Measurements from ENCODE around the gene IL19. TPM values are rescaled to one million over a fixed set of nuclear protein-coding genes. Genes with fewer than 3 reads are reported as not detected.

IL19 gene
- total RNA-seq, 4 donors from 2014 or later, result 0.76 TPM; not detected in 3

DNA sequence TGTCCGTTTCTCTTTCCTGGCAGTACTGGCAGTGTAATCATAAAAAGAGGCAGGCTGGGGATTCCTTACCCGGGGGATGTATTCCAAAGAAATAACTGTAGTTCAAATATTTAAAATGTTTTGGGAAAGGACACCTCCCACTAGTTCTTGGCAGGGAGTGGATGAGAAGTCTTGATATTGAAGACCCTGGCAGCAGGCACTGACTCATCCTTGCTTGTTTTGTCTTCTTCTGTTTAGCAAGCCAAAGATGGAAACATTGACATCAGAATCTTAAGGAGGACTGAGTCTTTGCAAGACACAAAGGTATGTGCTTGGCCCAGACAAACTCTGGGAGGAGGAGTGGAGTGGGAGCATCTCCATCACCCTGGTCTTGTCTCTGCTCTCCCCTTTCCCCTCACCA, 95.5 kb downstream of the IL19 start:
- H3K4me1 ChIP-seq, result no peaks in the 10 kb centered on the region
- intact Hi-C loops (cut with DNase I; ENCODE audit: low total_unique reads), result no loop called here
- H3K27me3 ChIP-seq, result no peaks in the 10 kb centered on the region
- H3K36me3 ChIP-seq, result no peaks in the 10 kb centered on the region
- TF ChIP-seq POLR2A (IDR thresholded peaks at IDR 0.05), result no peak
- TF ChIP-seq, protein P1, sequence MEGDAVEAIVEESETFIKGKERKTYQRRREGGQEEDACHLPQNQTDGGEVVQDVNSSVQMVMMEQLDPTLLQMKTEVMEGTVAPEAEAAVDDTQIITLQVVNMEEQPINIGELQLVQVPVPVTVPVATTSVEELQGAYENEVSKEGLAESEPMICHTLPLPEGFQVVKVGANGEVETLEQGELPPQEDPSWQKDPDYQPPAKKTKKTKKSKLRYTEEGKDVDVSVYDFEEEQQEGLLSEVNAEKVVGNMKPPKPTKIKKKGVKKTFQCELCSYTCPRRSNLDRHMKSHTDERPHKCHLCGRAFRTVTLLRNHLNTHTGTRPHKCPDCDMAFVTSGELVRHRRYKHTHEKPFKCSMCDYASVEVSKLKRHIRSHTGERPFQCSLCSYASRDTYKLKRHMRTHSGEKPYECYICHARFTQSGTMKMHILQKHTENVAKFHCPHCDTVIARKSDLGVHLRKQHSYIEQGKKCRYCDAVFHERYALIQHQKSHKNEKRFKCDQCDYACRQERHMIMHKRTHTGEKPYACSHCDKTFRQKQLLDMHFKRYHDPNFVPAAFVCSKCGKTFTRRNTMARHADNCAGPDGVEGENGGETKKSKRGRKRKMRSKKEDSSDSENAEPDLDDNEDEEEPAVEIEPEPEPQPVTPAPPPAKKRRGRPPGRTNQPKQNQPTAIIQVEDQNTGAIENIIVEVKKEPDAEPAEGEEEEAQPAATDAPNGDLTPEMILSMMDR (IDR thresholded peaks at IDR 0.05), result no peak
- H3K4me3 ChIP-seq, result no peak overlapping the region
- no peaks in the 10 kb centered on the region for H3K9me3 ChIP-seq
- DNase-seq, result peak; percentile 17 to 63
- H3K27ac ChIP-seq, result peak overlapping the region; percentile 64 to 82

DNA sequence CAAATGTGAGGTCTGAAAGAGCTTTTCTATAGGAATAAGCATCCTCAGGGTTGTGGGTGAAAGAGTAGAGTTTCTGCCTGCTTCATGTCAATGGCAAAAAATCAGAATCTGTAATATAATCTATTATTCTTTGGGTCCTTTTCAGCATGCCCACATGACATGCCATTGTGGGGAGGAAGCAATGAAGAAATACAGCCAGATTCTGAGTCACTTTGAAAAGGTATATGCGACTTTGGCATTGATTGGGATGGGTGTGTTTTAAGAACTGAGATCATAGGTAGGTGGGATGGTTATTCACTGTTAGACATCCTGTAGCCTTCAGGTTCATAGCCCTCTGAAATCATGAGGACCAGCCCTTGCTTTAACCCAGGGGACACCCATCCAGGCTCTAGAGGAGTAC, 96.7 kb downstream of the IL19 start:
- TF ChIP-seq, protein P1 (IDR thresholded peaks at IDR 0.05), result no peak
- no peak for TF ChIP-seq POLR2A (IDR thresholded peaks at IDR 0.05)
- no peak for DNase-seq
- Histone ChIP-seq H3K36me3 (no peaks in the 10 kb centered on the region), H3K4me3 (no peak overlapping the region), H3K9me3 (no peaks in the 10 kb centered on the region), H3K4me1 (no peaks in the 10 kb centered on the region), H3K27me3 (no peaks in the 10 kb centered on the region), H3K27ac (no peak overlapping the region)
- intact Hi-C loops (cut with DNase I; ENCODE audit: low total_unique reads), result no loop called here

DNA sequence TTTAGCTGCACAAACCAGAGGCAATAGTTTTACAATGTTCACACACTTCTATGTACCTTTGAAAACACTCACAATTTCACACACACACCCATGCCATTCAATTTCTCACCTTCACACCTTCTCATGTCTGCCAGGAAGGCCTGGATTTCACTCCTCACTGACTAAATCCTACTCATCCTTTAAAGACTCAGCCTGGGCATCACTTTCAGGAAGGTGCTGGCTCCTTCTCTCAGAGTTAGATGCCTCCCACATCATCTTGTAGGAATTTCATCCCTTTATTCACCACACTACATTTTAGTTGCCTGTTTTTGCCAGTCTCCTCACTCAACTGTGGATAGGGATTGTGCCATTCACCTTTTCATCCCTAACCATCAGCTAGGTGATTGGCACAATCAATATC, 97.1 kb downstream of the IL19 start:
- H3K27me3 ChIP-seq, result no peaks in the 10 kb centered on the region
- intact Hi-C loops (cut with DNase I; ENCODE audit: low total_unique reads), result no loop called here
- no peak overlapping the region for H3K27ac ChIP-seq
- H3K4me3 ChIP-seq, result no peak overlapping the region
- no peak for TF ChIP-seq POLR2A (IDR thresholded peaks at IDR 0.05)
- TF ChIP-seq, protein P1 (IDR thresholded peaks at IDR 0.05), result no peak
- H3K36me3 ChIP-seq, result no peaks in the 10 kb centered on the region
- no peak for DNase-seq
- H3K9me3 ChIP-seq, result no peaks in the 10 kb centered on the region
- no peaks in the 10 kb centered on the region for H3K4me1 ChIP-seq

DNA sequence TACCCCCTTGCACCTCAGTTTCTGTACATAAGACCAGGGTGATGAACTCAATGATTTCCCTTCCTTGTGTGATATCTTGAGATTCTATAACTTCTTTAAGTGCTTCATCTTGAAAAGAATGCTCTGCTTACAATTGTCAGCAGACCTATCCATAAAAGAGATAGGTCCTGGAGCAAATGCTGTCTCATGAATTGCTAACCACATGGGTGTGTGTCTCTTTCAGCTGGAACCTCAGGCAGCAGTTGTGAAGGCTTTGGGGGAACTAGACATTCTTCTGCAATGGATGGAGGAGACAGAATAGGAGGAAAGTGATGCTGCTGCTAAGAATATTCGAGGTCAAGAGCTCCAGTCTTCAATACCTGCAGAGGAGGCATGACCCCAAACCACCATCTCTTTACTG, 97.7 kb downstream of the IL19 start:
- intact Hi-C loops (cut with DNase I; ENCODE audit: low total_unique reads), result no loop called here
- no peaks in the 10 kb centered on the region for H3K36me3 ChIP-seq
- H3K27me3 ChIP-seq, result no peaks in the 10 kb centered on the region
- TF ChIP-seq, protein P1 (IDR thresholded peaks at IDR 0.05), result no peak
- no peak for TF ChIP-seq POLR2A (IDR thresholded peaks at IDR 0.05)
- no peaks in the 10 kb centered on the region for H3K9me3 ChIP-seq
- H3K4me3 ChIP-seq, result no peak overlapping the region
- no peak for DNase-seq
- no peak overlapping the region for H3K27ac ChIP-seq
- no peaks in the 10 kb centered on the region for H3K4me1 ChIP-seq

DNA sequence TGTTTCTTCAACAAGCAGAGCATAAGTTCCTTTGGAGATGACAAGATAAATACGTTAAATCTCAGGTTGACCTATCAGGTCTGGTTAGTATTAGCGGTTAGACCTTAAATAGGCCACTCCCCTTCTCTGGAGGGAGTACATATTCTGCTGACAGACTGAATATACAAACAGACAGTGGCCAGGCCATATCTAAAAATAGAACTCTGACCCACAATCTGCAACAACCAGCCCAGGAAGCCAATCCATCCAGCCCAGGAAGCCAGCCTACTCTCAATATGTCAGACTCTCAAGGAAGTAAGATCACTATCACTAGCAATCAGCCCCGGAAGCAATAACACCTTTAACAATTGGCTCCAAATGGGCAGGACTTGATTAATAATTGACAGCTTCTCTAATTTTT, 101.6 kb downstream of the IL19 start:
- Histone ChIP-seq H3K27me3 (peaks cover 0 to 5% of the 10 kb centered on the region in 2 donors), H3K27ac (no peak overlapping the region), H3K36me3 (no peaks in the 10 kb centered on the region), H3K4me1 (no peaks in the 10 kb centered on the region), H3K4me3 (no peak overlapping the region), H3K9me3 (no peaks in the 10 kb centered on the region)
- intact Hi-C loops (cut with DNase I; ENCODE audit: low total_unique reads), result no loop called here
- DNase-seq, result no peak
- TF ChIP-seq, protein P1 (IDR thresholded peaks at IDR 0.05), result no peak
- no peak for TF ChIP-seq POLR2A (IDR thresholded peaks at IDR 0.05)

Data from uterus (tissue), 4 donors.